ENCODE results near the gene CFAP74. TPM values are rescaled to one million over a fixed set of nuclear protein-coding genes. Genes with fewer than 3 reads are reported as not detected.

Gene CFAP74
- total and polyA plus RNA-seq, 2 experiments from 2014 or later = not detected

DNA sequence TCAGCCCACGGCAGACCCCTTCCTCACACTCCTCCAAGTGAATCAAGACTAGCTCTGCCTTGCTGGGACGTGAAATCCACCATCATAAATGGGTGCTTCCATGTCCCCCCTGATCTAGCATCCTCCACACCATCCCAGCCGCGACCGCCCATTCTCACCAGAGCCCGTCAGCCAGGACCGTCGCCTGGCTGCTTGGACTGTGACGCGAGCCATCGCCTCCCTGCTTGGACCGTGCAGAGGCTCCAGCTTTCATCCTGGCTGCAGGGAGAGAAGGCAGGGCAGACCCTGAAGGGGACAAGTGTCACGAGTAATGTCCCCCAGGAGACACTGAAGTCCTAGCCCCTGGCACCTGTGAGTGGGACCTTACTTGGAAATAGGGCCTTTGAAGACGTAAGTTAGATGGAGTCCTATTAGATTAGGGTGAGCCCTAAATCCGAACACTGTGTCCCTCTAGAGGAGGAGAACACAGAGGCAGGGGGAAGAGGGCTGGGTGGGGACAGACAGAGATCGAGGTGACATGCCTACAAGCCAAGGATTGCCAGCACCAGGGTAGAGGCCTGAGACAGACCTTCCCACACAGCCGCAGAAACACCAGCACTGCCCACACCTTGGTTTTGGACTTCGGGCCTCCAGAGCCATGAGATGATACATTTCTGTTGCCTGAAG is 33.9 kb upstream of the CFAP74 start:
- H3K79me2 ChIP-seq = no peaks in the 10 kb centered on the region
- H3K9me2 ChIP-seq (replicated peaks; ENCODE audit: insufficient read depth) = no peaks in the 10 kb centered on the region
- no peaks in the 10 kb centered on the region for H3K4me1 ChIP-seq (ENCODE audit: insufficient read depth)
- H3K27ac ChIP-seq = no peak overlapping the region
- no peak overlapping the region for H3K4me2 ChIP-seq
- TF ChIP-seq, protein P1, sequence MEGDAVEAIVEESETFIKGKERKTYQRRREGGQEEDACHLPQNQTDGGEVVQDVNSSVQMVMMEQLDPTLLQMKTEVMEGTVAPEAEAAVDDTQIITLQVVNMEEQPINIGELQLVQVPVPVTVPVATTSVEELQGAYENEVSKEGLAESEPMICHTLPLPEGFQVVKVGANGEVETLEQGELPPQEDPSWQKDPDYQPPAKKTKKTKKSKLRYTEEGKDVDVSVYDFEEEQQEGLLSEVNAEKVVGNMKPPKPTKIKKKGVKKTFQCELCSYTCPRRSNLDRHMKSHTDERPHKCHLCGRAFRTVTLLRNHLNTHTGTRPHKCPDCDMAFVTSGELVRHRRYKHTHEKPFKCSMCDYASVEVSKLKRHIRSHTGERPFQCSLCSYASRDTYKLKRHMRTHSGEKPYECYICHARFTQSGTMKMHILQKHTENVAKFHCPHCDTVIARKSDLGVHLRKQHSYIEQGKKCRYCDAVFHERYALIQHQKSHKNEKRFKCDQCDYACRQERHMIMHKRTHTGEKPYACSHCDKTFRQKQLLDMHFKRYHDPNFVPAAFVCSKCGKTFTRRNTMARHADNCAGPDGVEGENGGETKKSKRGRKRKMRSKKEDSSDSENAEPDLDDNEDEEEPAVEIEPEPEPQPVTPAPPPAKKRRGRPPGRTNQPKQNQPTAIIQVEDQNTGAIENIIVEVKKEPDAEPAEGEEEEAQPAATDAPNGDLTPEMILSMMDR (IDR thresholded peaks at IDR 0.05; ENCODE audit: poor library complexity) = no peak
- no peak for TF ChIP-seq EZH2phosphoT487 (IDR thresholded peaks at IDR 0.05; ENCODE audit: low read depth, severe bottlenecking, unreplicated experiment)
- no peak for TF ChIP-seq EZH2 (IDR thresholded peaks at IDR 0.05; ENCODE audit: borderline replicate concordance)
- H2AFZ ChIP-seq = no peak overlapping the region
- 79% methylated on average over 18 of the region's 18 CpGs for WGBS (ENCODE audit: low lambda C conversion rate, missing lambda C conversion rate)
- H3K27me3 ChIP-seq = no peaks in the 10 kb centered on the region
- H3K36me3 ChIP-seq (replicated peaks; ENCODE audit: insufficient read depth, low read depth) = no peaks in the 10 kb centered on the region
- no peaks in the 10 kb centered on the region for H4K20me1 ChIP-seq (ENCODE audit: insufficient read depth, poor library complexity, severe bottlenecking)
- no peak for DNase-seq (ENCODE audit: low spot score)
- no peak overlapping the region for H3K4me3 ChIP-seq
- no peaks in the 10 kb centered on the region for H3K9me3 ChIP-seq (ENCODE audit: low read depth)

DNA sequence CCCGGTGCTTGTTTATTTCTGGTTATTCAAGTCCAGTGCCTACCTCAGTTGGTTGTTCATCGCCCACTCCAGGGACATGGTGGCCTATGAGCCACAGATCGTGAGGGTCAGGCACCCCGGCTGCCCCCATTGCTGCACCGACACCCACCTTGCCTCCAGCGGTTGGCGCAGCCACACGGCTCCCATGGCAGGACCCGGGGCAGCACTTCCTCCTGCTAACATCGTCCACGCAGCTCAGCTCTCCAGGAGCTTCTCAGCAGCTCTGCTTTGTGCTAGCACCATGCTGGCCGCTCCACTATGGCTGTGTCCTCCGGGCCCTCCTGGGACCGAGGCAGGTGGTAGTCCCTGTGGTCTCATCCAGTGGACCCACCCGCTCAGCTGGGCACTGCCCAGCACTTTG is 32.7 kb upstream of the CFAP74 start:
- H2AFZ ChIP-seq = no peak overlapping the region
- H3K79me2 ChIP-seq = no peaks in the 10 kb centered on the region
- no peaks in the 10 kb centered on the region for H3K4me1 ChIP-seq (ENCODE audit: insufficient read depth)
- H3K4me2 ChIP-seq = no peak overlapping the region
- no peaks in the 10 kb centered on the region for H4K20me1 ChIP-seq (ENCODE audit: insufficient read depth, poor library complexity, severe bottlenecking)
- H3K9me3 ChIP-seq (ENCODE audit: low read depth) = no peaks in the 10 kb centered on the region
- H3K27ac ChIP-seq = no peak overlapping the region
- H3K9me2 ChIP-seq (replicated peaks; ENCODE audit: insufficient read depth) = no peaks in the 10 kb centered on the region
- H3K36me3 ChIP-seq (replicated peaks; ENCODE audit: insufficient read depth, low read depth) = no peaks in the 10 kb centered on the region
- no peak for DNase-seq (ENCODE audit: low spot score)
- H3K4me3 ChIP-seq = no peak overlapping the region
- TF ChIP-seq EZH2phosphoT487 (IDR thresholded peaks at IDR 0.05; ENCODE audit: low read depth, severe bottlenecking, unreplicated experiment) (no peak), EZH2 (IDR thresholded peaks at IDR 0.05; ENCODE audit: borderline replicate concordance) (no peak)
- TF ChIP-seq, protein P1 (IDR thresholded peaks at IDR 0.05; ENCODE audit: poor library complexity) = no peak
- WGBS (ENCODE audit: low lambda C conversion rate, missing lambda C conversion rate) = 89% methylated on average over 15 of the region's 15 CpGs
- H3K27me3 ChIP-seq = no peaks in the 10 kb centered on the region

DNA sequence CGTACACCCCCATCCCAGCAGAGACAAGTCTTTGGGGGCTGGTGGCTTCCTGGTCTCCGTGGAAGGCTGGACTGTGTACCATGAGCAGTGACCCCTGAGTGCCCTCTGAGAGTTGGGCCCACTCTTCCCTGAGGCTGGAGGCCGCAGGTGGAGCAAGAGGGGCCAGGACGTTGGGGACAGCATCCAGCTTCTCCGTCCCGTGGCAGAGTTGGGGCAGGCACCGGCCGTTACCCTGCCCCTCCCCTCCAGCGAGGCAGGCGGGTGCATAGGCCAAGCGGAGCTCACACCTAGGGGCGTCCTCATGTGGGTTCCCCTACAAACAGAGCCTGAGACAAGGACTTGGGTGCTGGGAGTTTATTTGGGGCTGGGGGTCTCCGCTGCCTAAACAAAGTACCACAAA is 29.6 kb upstream of the CFAP74 start:
- Histone ChIP-seq H3K36me3 (replicated peaks; ENCODE audit: insufficient read depth, low read depth) (no peaks in the 10 kb centered on the region), H3K4me2 (no peak overlapping the region), H2AFZ (no peak overlapping the region), H3K27me3 (no peaks in the 10 kb centered on the region), H4K20me1 (ENCODE audit: insufficient read depth, poor library complexity, severe bottlenecking) (no peaks in the 10 kb centered on the region), H3K9me3 (ENCODE audit: low read depth) (no peaks in the 10 kb centered on the region), H3K27ac (no peak overlapping the region), H3K4me3 (no peak overlapping the region), H3K4me1 (ENCODE audit: insufficient read depth) (no peaks in the 10 kb centered on the region), H3K9me2 (replicated peaks; ENCODE audit: insufficient read depth) (no peaks in the 10 kb centered on the region), H3K79me2 (no peaks in the 10 kb centered on the region)
- DNase-seq (ENCODE audit: low spot score) = no peak
- WGBS (ENCODE audit: low lambda C conversion rate, missing lambda C conversion rate) = 84% methylated on average over 12 of the region's 13 CpGs
- TF ChIP-seq, protein P1 (IDR thresholded peaks at IDR 0.05; ENCODE audit: poor library complexity) = no peak
- TF ChIP-seq EZH2 (IDR thresholded peaks at IDR 0.05; ENCODE audit: borderline replicate concordance) (no peak), EZH2phosphoT487 (IDR thresholded peaks at IDR 0.05; ENCODE audit: low read depth, severe bottlenecking, unreplicated experiment) (no peak)
